Transverse colon (tissue), 4 donors: ENCODE measurements around the gene PTPN20. TPM values are rescaled to one million over a fixed set of nuclear protein-coding genes. Genes with fewer than 3 reads are reported as not detected.

ENCODE experiments used
- DNase-seq: peaks from one replicate; pipeline ENCODE4 v3.0.0-alpha.2; 2019
- H3K27ac ChIP-seq, 4 donors: fragments of 200-600 bp; sonication (generic); 2 replicates each; pipeline ENCODE4 v1.5.1; 2016 to 2018; ENCODE audit warnings: inconsistent platforms in 4 of 4
- H3K27me3 ChIP-seq: fragments of 200-600 bp; sonication (generic); 2 replicates; pipeline ENCODE4 v1.5.1; 2017; ENCODE audit warnings: inconsistent platforms
- H3K36me3 ChIP-seq, 4 donors: fragments of 200-600 bp; sonication (generic); 2 replicates each; pipeline ENCODE4 v1.5.1; 2017 to 2019; ENCODE audit warnings: inconsistent platforms in 4 of 4
- H3K4me1 ChIP-seq, 4 donors: fragments of 200-600 bp; sonication (generic); 2 replicates each; pipeline ENCODE4 v1.5.1; 2017 to 2020; ENCODE audit warnings: inconsistent platforms in 4 of 4
- H3K4me3 ChIP-seq, 4 donors: fragments of 200-600 bp; sonication (generic); 1 replicate in 1 of 4; 2 replicates in 3 of 4; pipeline versions ENCODE4 v1.5.1 to v1.6.1; 2017 to 2019; ENCODE audit warnings: inconsistent platforms in 4 of 4
- H3K9me3 ChIP-seq, 2 donors: fragments of 200-600 bp; sonication (generic); 2 replicates each; pipeline ENCODE4 v1.5.1; 2017 to 2019; ENCODE audit warnings: inconsistent platforms in 2 of 2
- CTCF ChIP-seq, 5 experiments: fragments of 200-600 bp in 3 of 5; fragments of 450-650 bp in 2 of 5; sonication (generic) in 3 of 5; IDR thresholded peaks; 1 replicate in 2 of 5; 2 replicates in 3 of 5; pipeline ENCODE4 v1.5.1; 2016 to 2017; ENCODE audit warnings: antibody characterized with exemption in 5 of 5, inconsistent platforms in 3 of 5, mild to moderate bottlenecking in 2 of 5, moderate library complexity in 1 of 5
- EP300 ChIP-seq: sonication (generic); formaldehyde crosslinking; IDR thresholded peaks from one replicate; pipeline ENCODE4 v1.6.1; 2017; ENCODE audit warnings: antibody characterized with exemption, low read depth
- POLR2A ChIP-seq: fragments of 450-650 bp; IDR thresholded peaks from one replicate; pipeline ENCODE4 v1.6.1; 2016; ENCODE audit warnings: antibody characterized with exemption, mild to moderate bottlenecking, moderate library complexity
- POLR2AphosphoS5 ChIP-seq, 3 donors: sonication (generic); formaldehyde crosslinking; IDR thresholded peaks; one replicate each; pipeline ENCODE4 v1.6.1; 2016; ENCODE audit warnings: antibody characterized with exemption in 3 of 3
- WGBS, 2 donors: methylation state at CpG; one replicate each; pipeline ENCODE4 v1.1.5; 2018; ENCODE audit warnings: low coverage in 1 of 2; 5-methylcytosine and 5-hydroxymethylcytosine counted together
- in situ Hi-C, 4 donors: fragments of 200-750 bp; cut with MboI; loops; one replicate each; pipeline versions ENCODE4 v1.15.0 to v1.15.1; 2017; ENCODE audit warnings: low sequenced_read_pairs in 3 of 4, low pct_ligation_motif_present in 1 of 4, low pct_unique_long_range_greater_than_20kb in 1 of 4
- intact Hi-C: fragments of 100-400 bp; cut with DNase I; formaldehyde crosslinking; loops from one replicate; pipeline ENCODE4 v1.15.1; 2023; ENCODE audit warnings: low total_unique reads
- total RNA-seq, 4 donors: library from RNA; depleted of rRNA; stranded (reverse); fragments of >200 nt; gene quantifications; one replicate each; pipeline ENCODE4 v1.1.0, GENCODE V29; 2016

PTPN20 gene
- total RNA-seq, 4 donors from 2014 or later, result 1.6 to 34.0 (median 4.9) TPM; not detected in 1

DNA sequence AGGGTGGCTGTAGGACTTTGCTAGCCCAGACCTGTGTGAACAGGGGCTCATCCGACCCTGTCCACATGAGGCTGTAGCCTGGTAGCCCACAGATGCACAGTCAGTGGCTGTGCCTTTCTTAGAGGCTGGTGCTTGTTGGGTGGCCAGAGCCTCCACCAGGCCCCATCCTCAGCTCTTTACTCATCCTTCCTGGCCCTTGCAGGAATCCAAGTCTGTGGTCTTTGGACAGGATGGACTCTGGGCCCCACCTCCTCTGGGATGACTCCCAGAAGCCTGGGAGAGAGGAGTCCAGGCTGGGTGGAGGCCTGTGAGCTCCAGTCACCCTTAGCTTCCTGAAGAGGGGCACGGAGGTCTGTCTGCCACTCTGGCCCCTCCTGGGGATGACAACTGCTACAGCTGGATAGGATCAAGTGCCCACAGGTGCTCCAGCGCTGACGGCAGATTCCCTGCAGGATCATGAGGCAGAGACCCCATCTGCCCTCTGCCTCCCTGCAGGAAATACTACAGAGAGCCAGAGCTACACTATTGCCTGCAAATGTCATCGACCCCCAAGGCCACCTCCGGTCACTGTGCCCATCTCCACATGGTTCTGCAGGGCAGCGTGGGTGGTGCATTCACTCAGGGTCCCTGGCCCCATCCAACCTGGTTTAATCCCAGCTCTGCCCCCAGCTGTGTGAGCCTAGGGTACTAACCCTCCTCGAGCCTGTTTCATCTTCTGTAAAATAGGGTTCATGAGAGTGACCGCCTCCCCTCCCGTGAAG, 114.5 kb downstream of the PTPN20 start:
- in situ Hi-C loops, result loop anchor here in 2 of 4 donors (10.0 to 25.0 kb wide), 2 partner anchors 287 to 289 kb away; partner anchors contain the start of genes GDF10 (in 1 of the 2) and GDF2 (in 1 of the 2)
- 73% methylated on average over 10 of the region's 10 CpGs; no CpG with 5 or more reads in 1 of the 2 donors for WGBS, 2 donors
- no peak for TF ChIP-seq CTCF (IDR thresholded peaks at IDR 0.05)
- no peak for TF ChIP-seq POLR2AphosphoS5 (IDR thresholded peaks at IDR 0.05)
- TF ChIP-seq POLR2A, result no peak
- no peak for TF ChIP-seq EP300

GRCh38 chr10:47026301-47027107, 115.3 kb downstream of the PTPN20 start:
- H3K9me3 ChIP-seq, result no peaks in the 10 kb centered on the region
- no peak overlapping the region for H3K27ac ChIP-seq
- no peak overlapping the region for H3K4me3 ChIP-seq
- 93% methylated on average over 11 of the region's 11 CpGs; no CpG with 5 or more reads in 1 of the 2 donors for WGBS, 2 donors
- peak; percentile 5 for DNase-seq
- TF ChIP-seq POLR2A (no peak), EP300 (no peak), POLR2AphosphoS5 (IDR thresholded peaks at IDR 0.05) (no peak), CTCF (IDR thresholded peaks at IDR 0.05) (no peak)
- H3K36me3 ChIP-seq, result no peaks in the 10 kb centered on the region
- intact Hi-C loops (no loop called here), in situ Hi-C loops (loop anchor here in 2 of 4 donors (10.0 to 25.0 kb wide), 2 partner anchors 286 to 288 kb away; partner anchors contain the start of genes GDF10 (in 1 of the 2) and GDF2 (in 1 of the 2))
- no peaks in the 10 kb centered on the region for H3K4me1 ChIP-seq
- no peaks in the 10 kb centered on the region for H3K27me3 ChIP-seq

More for the DNA sequence above, 114.5 kb downstream of the PTPN20 start:
- H3K27me3 ChIP-seq, result no peaks in the 10 kb centered on the region
- no peaks in the 10 kb centered on the region for H3K9me3 ChIP-seq
- H3K27ac ChIP-seq, result no peak overlapping the region
- no peak overlapping the region for H3K4me3 ChIP-seq
- DNase-seq, result no peak
- intact Hi-C loops, result no loop called here
- no peaks in the 10 kb centered on the region for H3K4me1 ChIP-seq
- H3K36me3 ChIP-seq, result no peaks in the 10 kb centered on the region

DNA sequence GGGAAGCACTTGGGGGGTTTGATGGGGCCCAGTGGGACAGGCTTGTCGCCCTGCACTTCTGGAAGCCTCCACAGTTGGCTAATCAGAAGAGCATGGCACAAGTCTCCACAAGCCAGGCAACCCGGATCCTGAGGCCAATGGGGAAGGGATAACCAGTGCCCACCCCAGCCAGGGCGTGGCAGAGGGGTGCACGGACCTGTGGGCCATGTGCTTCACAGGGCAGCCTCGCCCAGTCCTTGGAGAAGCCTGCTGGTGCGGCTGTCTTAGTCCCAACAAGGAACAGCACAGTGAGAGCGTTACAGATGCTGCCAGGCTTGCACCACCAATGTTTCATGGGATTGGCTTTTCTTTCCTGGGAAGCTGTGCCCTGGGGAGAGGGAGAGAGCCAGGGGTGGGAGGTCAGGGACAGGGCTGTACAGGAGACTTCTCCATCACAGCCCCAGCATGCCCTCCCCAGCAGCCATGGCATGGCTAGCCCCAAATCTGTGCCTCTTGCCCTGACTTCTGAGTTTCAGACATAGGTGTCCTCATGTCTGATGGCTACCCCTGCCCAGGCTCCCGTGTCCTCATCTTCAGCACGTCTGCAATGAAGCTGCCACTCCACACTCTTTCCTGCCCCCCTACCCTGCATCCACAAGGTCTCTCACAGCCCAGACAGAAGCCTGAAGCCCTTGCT, 116.0 kb downstream of the PTPN20 start:
- no peaks in the 10 kb centered on the region for H3K36me3 ChIP-seq
- intact Hi-C loops (no loop called here), in situ Hi-C loops (loop anchor here in 2 of 4 donors (10.0 to 25.0 kb wide), 2 partner anchors 285 to 288 kb away; partner anchors contain the start of genes GDF10 (in 1 of the 2) and GDF2 (in 1 of the 2))
- TF ChIP-seq CTCF (IDR thresholded peaks at IDR 0.05) (no peak), EP300 (no peak), POLR2AphosphoS5 (IDR thresholded peaks at IDR 0.05) (no peak), POLR2A (no peak)
- 69% methylated on average over 9 of the region's 9 CpGs; no CpG with 5 or more reads in 1 of the 2 donors for WGBS, 2 donors
- no peaks in the 10 kb centered on the region for H3K9me3 ChIP-seq
- H3K4me3 ChIP-seq, result no peak overlapping the region
- DNase-seq, result peak; percentile 7
- H3K4me1 ChIP-seq, result no peaks in the 10 kb centered on the region
- H3K27me3 ChIP-seq, result no peaks in the 10 kb centered on the region
- no peak overlapping the region for H3K27ac ChIP-seq
